Neuronal stem cell (in vitro differentiated cells): ENCODE data around the gene ATG4D.

Source experiments
- DNase-seq: peaks from one replicate; pipeline ENCODE4 v3.0.0-alpha.2; 2013; ENCODE audit warnings: low spot score
- H2AFZ ChIP-seq: one replicate; pipeline ENCODE4 v1.6.1; 2013; ENCODE audit warnings: mild to moderate bottlenecking, low read length, inconsistent platforms
- H2AK5ac ChIP-seq: 2 replicates; pipeline ENCODE4 v1.6.1; 2013; ENCODE audit warnings: low read depth, mild to moderate bottlenecking, inconsistent platforms, low read length, moderate library complexity, mixed read lengths
- H2BK120ac ChIP-seq: 2 replicates; pipeline ENCODE4 v1.6.1; 2013; ENCODE audit warnings: low read depth, mild to moderate bottlenecking, inconsistent platforms, low read length, moderate library complexity, mixed read lengths
- H2BK12ac ChIP-seq: one replicate; pipeline ENCODE4 v1.6.1; 2013; ENCODE audit warnings: low read length, inconsistent platforms
- H2BK15ac ChIP-seq: 2 replicates; pipeline ENCODE4 v1.6.1; 2013; ENCODE audit warnings: mild to moderate bottlenecking, low read length, inconsistent platforms, mixed read lengths
- H2BK5ac ChIP-seq: one replicate; pipeline ENCODE4 v1.6.1; 2013; ENCODE audit warnings: inconsistent platforms, mild to moderate bottlenecking, low read length, moderate library complexity
- H3K14ac ChIP-seq: one replicate; pipeline ENCODE4 v1.6.1; 2013; ENCODE audit warnings: low read length, inconsistent platforms
- H3K18ac ChIP-seq: 2 replicates; pipeline ENCODE4 v1.6.1; 2013; ENCODE audit warnings: low read length, inconsistent platforms
- H3K23ac ChIP-seq: 2 replicates; pipeline ENCODE4 v1.6.1; 2013; ENCODE audit warnings: low read depth, mild to moderate bottlenecking, mixed read lengths, low read length, inconsistent platforms; ENCODE audit not compliant: poor library complexity
- H3K27ac ChIP-seq: replicated peaks from 3 replicates; pipeline ENCODE4 v1.5.1; 2013; ENCODE audit warnings: low read length, inconsistent platforms
- H3K27me3 ChIP-seq, 3 experiments: 2 replicates each; pipeline ENCODE4 v1.6.1; 2013; ENCODE audit warnings: low read length in 3 of 3, mild to moderate bottlenecking in 2 of 3, inconsistent platforms in 1 of 3, low read depth in 1 of 3, mixed read lengths in 1 of 3, moderate library complexity in 1 of 3; ENCODE audit not compliant: control insufficient read depth in 3 of 3, insufficient read depth in 3 of 3
- H3K36me3 ChIP-seq, 2 donors: replicated peaks in 1 of 2; 2 replicates each; pipeline ENCODE4 v1.6.1; 2013; ENCODE audit warnings: low read length in 2 of 2; ENCODE audit not compliant: control insufficient read depth in 2 of 2, insufficient read depth in 2 of 2
- H3K4ac ChIP-seq: 2 replicates; pipeline ENCODE4 v1.6.1; 2013; ENCODE audit warnings: inconsistent platforms, mild to moderate bottlenecking, low read length, moderate library complexity
- H3K4me1 ChIP-seq, 2 donors: 1 replicate in 1 of 2; 2 replicates in 1 of 2; pipeline ENCODE4 v1.6.1; 2013; ENCODE audit warnings: low read length in 2 of 2, low read depth in 1 of 2; ENCODE audit not compliant: control insufficient read depth in 2 of 2, insufficient read depth in 1 of 2
- H3K4me2 ChIP-seq: one replicate; pipeline ENCODE4 v1.6.1; 2013; ENCODE audit warnings: mild to moderate bottlenecking, low read length, inconsistent platforms; ENCODE audit not compliant: insufficient read depth, poor library complexity, severe bottlenecking
- H3K4me3 ChIP-seq, 2 donors: 2 replicates each; pipeline ENCODE4 v1.5.1; 2013; ENCODE audit warnings: low read length in 2 of 2, mild to moderate bottlenecking in 2 of 2, inconsistent platforms in 1 of 2, moderate library complexity in 1 of 2
- H3K79me1 ChIP-seq: one replicate; pipeline ENCODE4 v1.6.1; 2013; ENCODE audit warnings: low read depth, mild to moderate bottlenecking, inconsistent platforms, low read length, moderate library complexity
- H3K9ac ChIP-seq: one replicate; pipeline ENCODE4 v1.6.1; 2013; ENCODE audit warnings: mild to moderate bottlenecking, low read depth, low read length, inconsistent platforms; ENCODE audit not compliant: poor library complexity
- H3K9me3 ChIP-seq, 2 donors: replicated peaks in 1 of 2; 2 replicates each; pipeline versions ENCODE3 to v1.6.1; 2013; ENCODE audit warnings: low read length in 2 of 2, mild to moderate bottlenecking in 2 of 2, inconsistent platforms in 1 of 2, low read depth in 1 of 2, mixed read lengths in 1 of 2, moderate library complexity in 1 of 2; ENCODE audit not compliant: control insufficient read depth in 2 of 2, insufficient read depth in 1 of 2
- H4K8ac ChIP-seq: one replicate; pipeline ENCODE4 v1.6.1; 2013; ENCODE audit warnings: low read depth, mild to moderate bottlenecking, inconsistent platforms, low read length, moderate library complexity
- H4K91ac ChIP-seq: one replicate; pipeline ENCODE4 v1.6.1; 2013; ENCODE audit warnings: low read length, low read depth, mild to moderate bottlenecking, inconsistent platforms; ENCODE audit not compliant: poor library complexity
- WGBS, 2 donors: extraction: QIAGEN DNeasy Blood & Tissue Kit; methylation state at CpG; one replicate each; pipeline ENCODE4 v1.1.7; 2013; ENCODE audit warnings: missing lambda C conversion rate in 2 of 2, mixed read lengths in 1 of 2; ENCODE audit not compliant: insufficient read length in 2 of 2, insufficient replicate concordance in 1 of 2; ENCODE audit errors: extremely low coverage in 2 of 2; 5-methylcytosine and 5-hydroxymethylcytosine counted together

ATG4D gene

DNA sequence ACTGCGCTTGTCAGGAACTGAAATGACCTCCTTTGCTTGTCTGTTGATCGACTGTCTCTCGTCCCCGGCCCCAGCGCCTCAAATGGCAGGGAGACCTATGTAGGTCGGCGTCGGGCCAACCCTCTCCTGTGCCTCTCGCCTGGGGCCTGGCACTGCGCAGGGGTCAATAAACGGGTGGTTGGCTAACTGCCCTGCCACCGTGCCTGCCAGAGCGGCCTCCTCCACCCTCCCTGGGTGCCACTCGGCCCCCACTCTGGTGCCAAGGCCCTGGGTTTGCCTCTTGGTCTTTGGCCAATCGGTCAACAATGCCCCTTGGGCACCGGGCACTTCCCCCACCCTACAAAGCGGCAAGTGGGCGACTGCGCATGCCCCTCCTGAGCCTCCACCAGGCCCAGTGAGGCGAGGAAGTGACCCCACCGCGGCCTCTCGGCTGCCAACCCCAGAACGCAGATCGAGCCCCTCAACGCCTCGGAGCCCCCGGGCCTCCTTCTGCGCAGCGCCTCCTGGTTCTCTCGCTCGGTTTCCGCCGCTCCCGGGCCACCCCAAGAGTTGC, 41.7 kb upstream of the ATG4D start:
- peaks cover 13 to 30% of the 10 kb centered on the region in 2 donors for H3K36me3 ChIP-seq
- H4K8ac ChIP-seq, result no peak overlapping the region
- peak overlapping the region; percentile 99 for H2AK5ac ChIP-seq
- H2AFZ ChIP-seq, result peak overlapping the region; percentile 98
- H3K4ac ChIP-seq, result peak overlapping the region; percentile 98
- peak overlapping the region; percentile 80 for H2BK12ac ChIP-seq
- peak overlapping the region; percentile 97 for H3K18ac ChIP-seq
- peak overlapping the region; percentile 50 for H3K23ac ChIP-seq
- peak overlapping the region; percentile 78 for H2BK120ac ChIP-seq
- H2BK5ac ChIP-seq, result peak overlapping the region; percentile 97
- DNase-seq, result no peak
- peaks cover 5% of the 10 kb centered on the region in 2 donors for H3K4me1 ChIP-seq
- peak overlapping the region; percentile 73 for H3K27ac ChIP-seq
- H3K79me1 ChIP-seq, result peaks cover 14% of the 10 kb centered on the region
- WGBS, 2 donors, result no CpG with 5 or more reads among the region's 35 CpGs
- H3K27me3 ChIP-seq, result no peaks in the 10 kb centered on the region
- H3K9me3 ChIP-seq, result no peaks in the 10 kb centered on the region
- peak overlapping the region; percentile 97 for H2BK15ac ChIP-seq
- H3K14ac ChIP-seq, result peak overlapping the region; percentile 91
- H3K4me3 ChIP-seq, result peak overlapping the region; percentile 72 to 90
- H3K9ac ChIP-seq, result peak overlapping the region; percentile 94
- peak overlapping the region; percentile 53 for H4K91ac ChIP-seq
- H3K4me2 ChIP-seq, result peak overlapping the region; percentile 88

DNA sequence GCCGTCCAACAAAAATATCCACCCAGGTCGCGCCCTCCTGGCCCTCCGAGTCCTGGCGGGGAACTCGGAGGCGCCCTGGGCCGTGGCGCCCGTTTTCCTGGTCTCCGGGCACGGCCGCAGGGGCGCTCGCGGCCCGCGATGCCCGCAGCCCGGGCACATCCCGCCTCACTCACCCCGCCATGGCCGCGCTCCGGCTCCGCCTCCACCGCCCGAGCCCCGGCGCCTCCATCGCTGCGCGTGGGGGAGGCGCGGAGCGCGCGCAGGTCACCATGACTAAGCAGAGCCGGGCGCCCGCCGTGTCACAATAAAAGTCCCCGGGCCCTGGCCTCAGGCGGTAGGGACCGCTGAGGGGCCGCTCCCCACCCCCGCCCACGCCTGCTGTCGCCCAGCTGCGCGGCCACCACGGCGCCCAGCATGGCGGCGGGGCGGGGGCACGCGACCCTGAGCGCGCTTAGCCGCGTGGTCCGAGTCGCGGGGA, 41.1 kb upstream of the ATG4D start:
- peak overlapping the region; percentile 97 for H2BK5ac ChIP-seq
- H3K23ac ChIP-seq, result peak overlapping the region; percentile 50
- WGBS, 2 donors, result no CpG with 5 or more reads among the region's 65 CpGs
- H3K79me1 ChIP-seq, result peaks cover 14% of the 10 kb centered on the region
- peak overlapping the region; percentile 97 for H2BK15ac ChIP-seq
- H3K36me3 ChIP-seq, result peaks cover 10 to 25% of the 10 kb centered on the region in 2 donors
- H4K91ac ChIP-seq, result no peak overlapping the region
- H3K14ac ChIP-seq, result peak overlapping the region; percentile 91
- H4K8ac ChIP-seq, result peak overlapping the region; percentile 82
- H3K27ac ChIP-seq, result peak overlapping the region; percentile 73
- peaks cover 5% of the 10 kb centered on the region in 2 donors for H3K4me1 ChIP-seq
- H3K4me2 ChIP-seq, result peak overlapping the region; percentile 88
- peak overlapping the region; percentile 99 for H2AK5ac ChIP-seq
- H3K9me3 ChIP-seq, result no peaks in the 10 kb centered on the region
- peak overlapping the region; percentile 72 to 90 for H3K4me3 ChIP-seq
- H3K18ac ChIP-seq, result peak overlapping the region; percentile 99
- peak overlapping the region; percentile 98 for H3K4ac ChIP-seq
- DNase-seq, result peak; percentile 85
- H2BK120ac ChIP-seq, result peak overlapping the region; percentile 96
- H2AFZ ChIP-seq, result peak overlapping the region; percentile 98
- H3K9ac ChIP-seq, result peak overlapping the region; percentile 94
- no peaks in the 10 kb centered on the region for H3K27me3 ChIP-seq
- H2BK12ac ChIP-seq, result peak overlapping the region; percentile 80

DNA sequence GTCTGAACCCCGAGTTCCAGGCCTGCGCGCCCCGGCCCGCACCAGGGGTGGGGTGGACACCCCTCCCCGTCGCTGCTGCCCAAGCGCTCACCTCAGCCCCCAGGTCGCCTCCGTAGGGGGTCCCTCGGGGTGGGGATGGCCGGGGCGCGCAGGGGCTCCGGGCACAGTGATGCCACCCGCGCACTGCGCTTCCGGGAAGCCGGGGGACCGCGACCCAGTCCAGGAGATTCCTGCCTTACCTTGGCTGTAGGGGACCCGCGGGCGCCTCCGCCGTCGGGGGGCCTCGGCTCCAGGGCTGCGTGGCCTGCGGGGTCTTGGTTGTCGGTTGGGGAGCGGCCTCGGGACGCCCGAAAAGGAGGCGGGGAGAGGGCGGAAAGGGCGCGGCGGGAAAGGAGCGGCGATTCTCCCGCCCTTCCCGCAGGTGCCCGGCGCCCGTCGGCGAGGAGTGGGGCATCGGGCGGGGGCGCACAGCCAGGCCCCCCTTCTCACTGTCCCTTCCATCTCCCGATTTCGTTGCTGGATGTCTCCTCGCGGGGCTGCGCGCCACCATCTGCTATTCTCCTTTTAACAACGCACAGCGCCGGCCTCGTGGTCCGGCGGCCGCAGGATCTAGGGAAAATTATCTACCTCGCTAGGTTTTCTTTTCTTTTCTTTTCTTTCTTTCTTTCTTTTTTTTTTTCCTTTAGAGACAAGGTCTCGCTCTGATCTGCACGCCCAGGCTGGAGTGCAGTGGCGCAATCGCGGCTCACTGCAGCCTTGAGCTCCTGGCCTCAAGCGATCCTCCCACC, 40.5 kb upstream of the ATG4D start, which contains the start of gene KEAP1:
KEAP1 (minus strand) TSS at position 355 of the 788 bp plus-strand sequence. CDS start 3,323 bp downstream, outside the sequence.
- H3K4me3 ChIP-seq, result peak within 1 kb of the TSS; percentile 72 to 90
- peak within 1 kb of the TSS; percentile 99 for H2AK5ac ChIP-seq
- H3K23ac ChIP-seq, result peak within 1 kb of the TSS; percentile 50
- H3K4me2 ChIP-seq, result peak within 1 kb of the TSS; percentile 88
- H3K27ac ChIP-seq, result peak within 1 kb of the TSS; percentile 73
- peaks cover 14% of the 10 kb centered on the region for H3K79me1 ChIP-seq
- peak within 1 kb of the TSS; percentile 98 for H2AFZ ChIP-seq
- H2BK5ac ChIP-seq, result peak within 1 kb of the TSS; percentile 97
- H3K4ac ChIP-seq, result peak within 1 kb of the TSS; percentile 98
- WGBS, 2 donors, result no CpG with 5 or more reads among the region's 73 CpGs
- H3K14ac ChIP-seq, result peak within 1 kb of the TSS; percentile 91
- H2BK120ac ChIP-seq, result peak within 1 kb of the TSS; percentile 96
- H3K9me3 ChIP-seq, result no peaks in the 10 kb centered on the region
- H3K18ac ChIP-seq, result peak within 1 kb of the TSS; percentile 99
- DNase-seq, result peak; percentile 50
- H4K8ac ChIP-seq, result peak within 1 kb of the TSS; percentile 96
- peak within 1 kb of the TSS; percentile 97 for H2BK15ac ChIP-seq
- H3K9ac ChIP-seq, result peak within 1 kb of the TSS; percentile 94
- peak within 1 kb of the TSS; percentile 80 for H2BK12ac ChIP-seq
- peaks cover 0 to 2% (median 0%) of the 10 kb centered on the region in 3 experiments for H3K27me3 ChIP-seq
- H4K91ac ChIP-seq, result peak within 1 kb of the TSS; percentile 96
- peaks cover 5% of the 10 kb centered on the region in 2 donors for H3K4me1 ChIP-seq
- H3K36me3 ChIP-seq, result peaks cover 10 to 23% of the 10 kb centered on the region in 2 donors
